ENCODE results near the gene TRIM47. TPM values are rescaled to one million over a fixed set of nuclear protein-coding genes. Genes with fewer than 3 reads are reported as not detected.
A peak's percentile ranks its signal among the peaks of the same experiment; 100 is the strongest.

The TRIM47 gene
- total and polyA plus RNA-seq, 2 of the 13 experiments (the other 11 are each of a cell fraction or from before 2014, with no cell fraction given) = 33.5 to 82.0 TPM

GRCh38 chr17:75869282-75870141 lies 8.9 kb downstream of the TRIM47 start (continued):
- TF ChIP-seq CBX5 (CRISPR knock-in tag; IDR thresholded peaks at IDR 0.05; ENCODE audit: borderline replicate concordance) (no peak), HOXA7 (CRISPR knock-in tag; IDR thresholded peaks at IDR 0.05) (no peak), ZNF207 (IDR thresholded peaks at IDR 0.05; ENCODE audit: borderline replicate concordance) (no peak), ZZZ3 (CRISPR knock-in tag; IDR thresholded peaks at IDR 0.05; ENCODE audit: borderline replicate concordance) (no peak; the same call in 1 of the 2 replicates), ZFYVE20 (CRISPR knock-in tag; IDR thresholded peaks at IDR 0.05; ENCODE audit: borderline replicate concordance, low read depth) (no peak), ZNF574 (CRISPR knock-in tag; IDR thresholded peaks at IDR 0.05) (peak; percentile 77), RELA (CRISPR knock-in tag; IDR thresholded peaks at IDR 0.05) (peak; percentile 62; the same call in 1 of the 2 replicates), FOSL2 (CRISPR knock-in tag; IDR thresholded peaks at IDR 0.05) (peak; percentile 81), KDM2A (CRISPR knock-in tag; IDR thresholded peaks at IDR 0.05; ENCODE audit: borderline replicate concordance, low read depth) (peak; percentile 17), SALL2 (CRISPR knock-in tag; IDR thresholded peaks at IDR 0.05) (no peak; the same call in 1 of the 2 replicates), ZNF670 (CRISPR knock-in tag; IDR thresholded peaks at IDR 0.05; ENCODE audit: borderline replicate concordance) (no peak), ZNF850 (CRISPR knock-in tag; conservative IDR thresholded peaks at IDR 0.05) (no peak), ZNF263 (CRISPR knock-in tag; IDR thresholded peaks at IDR 0.05) (no peak), CREM (IDR thresholded peaks at IDR 0.05) (peak; percentile 52; the same call in 1 of the 2 replicates), CREM (CRISPR knock-in tag; IDR thresholded peaks at IDR 0.05) (no peak), PLSCR1 (CRISPR knock-in tag; IDR thresholded peaks at IDR 0.05; ENCODE audit: borderline replicate concordance) (no peak), ZNF614 (CRISPR knock-in tag; IDR thresholded peaks at IDR 0.05; ENCODE audit: borderline replicate concordance) (0 out of 2 replicates have a peak, but pooled peaks have one; percentile 17), HOXA3 (CRISPR knock-in tag; IDR thresholded peaks at IDR 0.05) (peak; percentile 77; the same call in 1 of the 2 replicates), EEA1 (CRISPR knock-in tag; IDR thresholded peaks at IDR 0.05; ENCODE audit: borderline replicate concordance) (no peak), TFDP2 (CRISPR knock-in tag; IDR thresholded peaks at IDR 0.05) (peak; percentile 74), ZNF878 (CRISPR knock-in tag; IDR thresholded peaks at IDR 0.05) (peak; percentile 94), ATF3 (CRISPR knock-in tag; IDR thresholded peaks at IDR 0.05) (peak; percentile 85), ZFP36L1 (CRISPR knock-in tag; IDR thresholded peaks at IDR 0.05) (no peak; the same call in 1 of the 2 replicates), ZBTB8A (CRISPR knock-in tag; IDR thresholded peaks at IDR 0.05; ENCODE audit: borderline replicate concordance, low read depth) (no peak), SNAPC2 (CRISPR knock-in tag; IDR thresholded peaks at IDR 0.05) (no peak), POLR2AphosphoS2 (IDR thresholded peaks at IDR 0.05; ENCODE audit: low read depth, low read length) (no peak)

Measured in HepG2 (cell line).